SK-N-SH treated with all-trans-retinoic acid at 6 μM for 48 hours (cell line): ENCODE data around the gene FGFRL1.

Source experiments
- ATAC-seq: fragments of 200-7000 bp; cut with Tn5 transposase; 3 replicates; pipeline ENCODE4 v1.9.1; 2020; ENCODE audit warnings: mild to moderate bottlenecking, moderate library complexity
- ARNTL ChIP-seq: fragments of 450-650 bp; formaldehyde crosslinking; IDR thresholded peaks from 2 replicates; pipeline ENCODE4 v1.5.0; 2020; ENCODE audit warnings: low read depth, mild to moderate bottlenecking, moderate library complexity, borderline replicate concordance
- CSDC2 ChIP-seq: fragments of 250-450 bp; sonication (Bioruptor Pico); IDR thresholded peaks from 2 replicates; pipeline ENCODE4 v1.5.0; 2020; ENCODE audit warnings: mild to moderate bottlenecking, moderate library complexity
- ESRRG ChIP-seq: fragments of 250-450 bp; sonication (Bioruptor Pico); IDR thresholded peaks from 2 replicates; pipeline ENCODE4 v1.6.1; 2021; ENCODE audit warnings: mild to moderate bottlenecking
- GLIS3 ChIP-seq: fragments of 250-450 bp; sonication (Bioruptor Pico); IDR thresholded peaks from 2 replicates; pipeline ENCODE4 v1.5.0; 2020; ENCODE audit warnings: mild to moderate bottlenecking, moderate library complexity
- OSR1 ChIP-seq: fragments of 250-450 bp; sonication (Bioruptor Pico); IDR thresholded peaks from 2 replicates; pipeline ENCODE4 v1.8.0; 2022; ENCODE audit warnings: moderate library complexity, mild to moderate bottlenecking, inconsistent platforms
- PPARA ChIP-seq: fragments of 250-450 bp; sonication (Bioruptor Pico); IDR thresholded peaks from 2 replicates; pipeline ENCODE4 v1.5.0; 2020; ENCODE audit warnings: mild to moderate bottlenecking, borderline replicate concordance
- RARB ChIP-seq: fragments of 250-450 bp; sonication (Bioruptor Pico); IDR thresholded peaks from 2 replicates; pipeline ENCODE4 v1.8.0; 2021; ENCODE audit warnings: mild to moderate bottlenecking, moderate library complexity
- SNAI2 ChIP-seq: fragments of 250-450 bp; sonication (Bioruptor Pico); IDR thresholded peaks from 2 replicates; pipeline ENCODE4 v1.5.0; 2020; ENCODE audit warnings: mild to moderate bottlenecking, moderate library complexity
- TCF4 ChIP-seq: fragments of 250-450 bp; sonication (Bioruptor Pico); IDR thresholded peaks from 2 replicates; pipeline ENCODE4 v1.8.0; 2021; ENCODE audit warnings: mild to moderate bottlenecking, moderate library complexity, borderline replicate concordance
- ZC3H10 ChIP-seq: fragments of 250-450 bp; sonication (Bioruptor Pico); IDR thresholded peaks from 2 replicates; pipeline ENCODE4 v1.5.1; 2021; ENCODE audit warnings: mild to moderate bottlenecking, moderate library complexity
- ZFP3 ChIP-seq: fragments of 250-450 bp; sonication (Bioruptor Pico); IDR thresholded peaks from 2 replicates; pipeline ENCODE4 v1.5.0; 2020; ENCODE audit warnings: mild to moderate bottlenecking, moderate library complexity
- ZFP30 ChIP-seq: fragments of 450-650 bp; formaldehyde crosslinking; IDR thresholded peaks from 2 replicates; pipeline ENCODE4 v1.5.0; 2022; ENCODE audit warnings: mild to moderate bottlenecking, moderate library complexity
- ZNF565 ChIP-seq: fragments of 450-650 bp; formaldehyde crosslinking; conservative IDR thresholded peaks from 2 replicates; pipeline ENCODE4 v1.5.0; 2020; ENCODE audit warnings: low read depth, mild to moderate bottlenecking, moderate library complexity
- ZNF70 ChIP-seq: fragments of 450-650 bp; formaldehyde crosslinking; IDR thresholded peaks from 2 replicates; pipeline ENCODE4 v1.5.0; 2020; ENCODE audit warnings: mild to moderate bottlenecking, moderate library complexity
- ZNF8 ChIP-seq: fragments of 450-650 bp; formaldehyde crosslinking; IDR thresholded peaks from 2 replicates; pipeline ENCODE4 v1.5.0; 2020; ENCODE audit warnings: mild to moderate bottlenecking, moderate library complexity
- TF ChIP-seq, protein P1 (sequence below): fragments of 250-450 bp; sonication (Bioruptor Pico); IDR thresholded peaks from 2 replicates; pipeline ENCODE4 v1.5.1; 2021; ENCODE audit warnings: mild to moderate bottlenecking, moderate library complexity
- TF ChIP-seq, protein P2 (sequence below): fragments of 250-450 bp; sonication (Bioruptor Pico); IDR thresholded peaks from 2 replicates; pipeline ENCODE4 v1.5.0; 2020; ENCODE audit warnings: mild to moderate bottlenecking, moderate library complexity
- TF ChIP-seq, protein P3 (sequence below): fragments of 250-450 bp; sonication (Bioruptor Pico); IDR thresholded peaks from 2 replicates; pipeline ENCODE4 v1.5.1; 2020; ENCODE audit warnings: low read depth, mild to moderate bottlenecking, moderate library complexity
- TF ChIP-seq, protein P4 (sequence below): fragments of 250-450 bp; sonication (Bioruptor Pico); IDR thresholded peaks from 2 replicates; pipeline ENCODE4 v1.8.0; 2021; ENCODE audit warnings: low read depth, mild to moderate bottlenecking, moderate library complexity, borderline replicate concordance

The FGFRL1 gene

DNA sequence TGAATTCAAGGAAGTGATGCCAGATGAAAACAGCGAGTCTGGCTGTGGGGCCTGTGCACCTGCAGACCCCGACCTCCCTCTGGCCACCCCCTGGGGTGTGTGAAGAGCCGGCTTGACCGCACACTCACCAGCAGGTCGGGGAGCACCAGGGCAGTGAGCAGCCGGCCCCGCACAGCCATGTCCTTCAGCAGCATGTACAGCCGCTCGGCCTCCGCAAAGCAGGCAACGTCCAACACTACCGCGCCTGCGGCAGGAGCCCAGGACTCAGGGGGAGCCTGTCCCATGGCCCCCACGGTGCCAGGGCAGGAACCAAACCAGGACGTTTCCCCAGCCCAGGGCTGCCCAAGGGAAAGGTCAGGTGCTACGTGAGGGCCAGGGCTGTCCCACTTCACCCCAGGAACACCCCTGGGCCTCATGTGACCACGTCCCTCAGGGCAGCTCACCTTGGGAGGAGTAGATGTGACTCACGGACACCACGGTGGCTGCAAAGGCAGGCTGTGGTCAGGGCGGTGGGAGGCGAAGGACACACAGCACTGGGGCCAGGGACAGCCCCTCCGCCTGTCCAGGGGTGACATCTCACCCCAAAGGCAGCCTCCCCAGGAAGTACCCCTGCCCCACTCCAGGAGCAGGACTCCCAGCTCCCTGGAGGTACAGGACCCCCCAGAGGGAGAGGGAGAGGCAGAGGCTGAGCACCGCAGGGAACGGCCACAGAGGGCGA lies 46.2 kb upstream of the FGFRL1 start:
- ATAC-seq = no peak
- TF ChIP-seq, protein P1, sequence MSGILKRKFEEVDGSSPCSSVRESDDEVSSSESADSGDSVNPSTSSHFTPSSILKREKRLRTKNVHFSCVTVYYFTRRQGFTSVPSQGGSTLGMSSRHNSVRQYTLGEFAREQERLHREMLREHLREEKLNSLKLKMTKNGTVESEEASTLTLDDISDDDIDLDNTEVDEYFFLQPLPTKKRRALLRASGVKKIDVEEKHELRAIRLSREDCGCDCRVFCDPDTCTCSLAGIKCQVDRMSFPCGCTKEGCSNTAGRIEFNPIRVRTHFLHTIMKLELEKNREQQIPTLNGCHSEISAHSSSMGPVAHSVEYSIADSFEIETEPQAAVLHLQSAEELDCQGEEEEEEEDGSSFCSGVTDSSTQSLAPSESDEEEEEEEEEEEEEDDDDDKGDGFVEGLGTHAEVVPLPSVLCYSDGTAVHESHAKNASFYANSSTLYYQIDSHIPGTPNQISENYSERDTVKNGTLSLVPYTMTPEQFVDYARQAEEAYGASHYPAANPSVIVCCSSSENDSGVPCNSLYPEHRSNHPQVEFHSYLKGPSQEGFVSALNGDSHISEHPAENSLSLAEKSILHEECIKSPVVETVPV (CRISPR knock-in tag) = no peak
- TF ChIP-seq ZFP30 (CRISPR knock-in tag) (no peak), OSR1 (CRISPR knock-in tag) (no peak), PPARA (CRISPR knock-in tag) (no peak), ESRRG (CRISPR knock-in tag) (no peak), RARB (CRISPR knock-in tag) (no peak), TCF4 (no peak), SNAI2 (CRISPR knock-in tag) (no peak), ZNF8 (CRISPR knock-in tag) (no peak)
- TF ChIP-seq, protein P2, sequence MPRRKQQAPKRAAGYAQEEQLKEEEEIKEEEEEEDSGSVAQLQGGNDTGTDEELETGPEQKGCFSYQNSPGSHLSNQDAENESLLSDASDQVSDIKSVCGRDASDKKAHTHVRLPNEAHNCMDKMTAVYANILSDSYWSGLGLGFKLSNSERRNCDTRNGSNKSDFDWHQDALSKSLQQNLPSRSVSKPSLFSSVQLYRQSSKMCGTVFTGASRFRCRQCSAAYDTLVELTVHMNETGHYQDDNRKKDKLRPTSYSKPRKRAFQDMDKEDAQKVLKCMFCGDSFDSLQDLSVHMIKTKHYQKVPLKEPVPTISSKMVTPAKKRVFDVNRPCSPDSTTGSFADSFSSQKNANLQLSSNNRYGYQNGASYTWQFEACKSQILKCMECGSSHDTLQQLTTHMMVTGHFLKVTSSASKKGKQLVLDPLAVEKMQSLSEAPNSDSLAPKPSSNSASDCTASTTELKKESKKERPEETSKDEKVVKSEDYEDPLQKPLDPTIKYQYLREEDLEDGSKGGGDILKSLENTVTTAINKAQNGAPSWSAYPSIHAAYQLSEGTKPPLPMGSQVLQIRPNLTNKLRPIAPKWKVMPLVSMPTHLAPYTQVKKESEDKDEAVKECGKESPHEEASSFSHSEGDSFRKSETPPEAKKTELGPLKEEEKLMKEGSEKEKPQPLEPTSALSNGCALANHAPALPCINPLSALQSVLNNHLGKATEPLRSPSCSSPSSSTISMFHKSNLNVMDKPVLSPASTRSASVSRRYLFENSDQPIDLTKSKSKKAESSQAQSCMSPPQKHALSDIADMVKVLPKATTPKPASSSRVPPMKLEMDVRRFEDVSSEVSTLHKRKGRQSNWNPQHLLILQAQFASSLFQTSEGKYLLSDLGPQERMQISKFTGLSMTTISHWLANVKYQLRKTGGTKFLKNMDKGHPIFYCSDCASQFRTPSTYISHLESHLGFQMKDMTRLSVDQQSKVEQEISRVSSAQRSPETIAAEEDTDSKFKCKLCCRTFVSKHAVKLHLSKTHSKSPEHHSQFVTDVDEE (CRISPR knock-in tag) = no peak
- TF ChIP-seq, protein P3, sequence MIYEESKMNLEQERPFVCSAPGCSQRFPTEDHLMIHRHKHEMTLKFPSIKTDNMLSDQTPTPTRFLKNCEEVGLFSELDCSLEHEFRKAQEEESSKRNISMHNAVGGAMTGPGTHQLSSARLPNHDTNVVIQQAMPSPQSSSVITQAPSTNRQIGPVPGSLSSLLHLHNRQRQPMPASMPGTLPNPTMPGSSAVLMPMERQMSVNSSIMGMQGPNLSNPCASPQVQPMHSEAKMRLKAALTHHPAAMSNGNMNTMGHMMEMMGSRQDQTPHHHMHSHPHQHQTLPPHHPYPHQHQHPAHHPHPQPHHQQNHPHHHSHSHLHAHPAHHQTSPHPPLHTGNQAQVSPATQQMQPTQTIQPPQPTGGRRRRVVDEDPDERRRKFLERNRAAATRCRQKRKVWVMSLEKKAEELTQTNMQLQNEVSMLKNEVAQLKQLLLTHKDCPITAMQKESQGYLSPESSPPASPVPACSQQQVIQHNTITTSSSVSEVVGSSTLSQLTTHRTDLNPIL = no peak
- TF ChIP-seq, protein P4, sequence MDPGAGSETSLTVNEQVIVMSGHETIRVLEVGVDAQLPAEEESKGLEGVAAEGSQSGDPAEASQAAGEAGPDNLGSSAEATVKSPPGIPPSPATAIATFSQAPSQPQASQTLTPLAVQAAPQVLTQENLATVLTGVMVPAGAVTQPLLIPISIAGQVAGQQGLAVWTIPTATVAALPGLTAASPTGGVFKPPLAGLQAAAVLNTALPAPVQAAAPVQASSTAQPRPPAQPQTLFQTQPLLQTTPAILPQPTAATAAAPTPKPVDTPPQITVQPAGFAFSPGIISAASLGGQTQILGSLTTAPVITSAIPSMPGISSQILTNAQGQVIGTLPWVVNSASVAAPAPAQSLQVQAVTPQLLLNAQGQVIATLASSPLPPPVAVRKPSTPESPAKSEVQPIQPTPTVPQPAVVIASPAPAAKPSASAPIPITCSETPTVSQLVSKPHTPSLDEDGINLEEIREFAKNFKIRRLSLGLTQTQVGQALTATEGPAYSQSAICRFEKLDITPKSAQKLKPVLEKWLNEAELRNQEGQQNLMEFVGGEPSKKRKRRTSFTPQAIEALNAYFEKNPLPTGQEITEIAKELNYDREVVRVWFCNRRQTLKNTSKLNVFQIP (CRISPR knock-in tag) = no peak

DNA sequence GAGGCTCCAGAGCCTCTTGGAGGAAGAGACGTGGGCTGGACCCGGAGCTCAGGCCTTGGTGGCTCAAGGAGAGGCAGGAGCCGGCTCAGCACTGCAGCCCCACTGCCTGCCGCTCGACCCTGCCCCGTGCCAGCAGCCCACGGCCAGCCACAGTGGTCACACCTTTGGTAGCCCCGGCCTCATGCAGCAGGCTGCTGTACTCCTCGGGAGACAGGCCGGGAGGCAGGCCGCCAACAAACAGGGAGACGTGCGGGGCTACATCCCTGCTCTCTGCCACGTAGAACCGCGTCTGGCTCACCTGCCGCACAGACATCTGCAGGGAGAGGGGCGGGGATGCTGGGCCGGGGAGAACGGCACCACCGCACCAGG lies 45.7 kb upstream of the FGFRL1 start:
- ATAC-seq = no peak
- TF ChIP-seq ZNF565 (CRISPR knock-in tag) (no peak), ZNF70 (CRISPR knock-in tag) (no peak), ZC3H10 (no peak), OSR1 (CRISPR knock-in tag) (no peak), CSDC2 (CRISPR knock-in tag) (no peak), ZFP30 (CRISPR knock-in tag) (no peak), PPARA (CRISPR knock-in tag) (no peak), GLIS3 (no peak), ZNF8 (CRISPR knock-in tag) (no peak), SNAI2 (CRISPR knock-in tag) (no peak), ESRRG (CRISPR knock-in tag) (no peak), RARB (CRISPR knock-in tag) (no peak), ARNTL (CRISPR knock-in tag) (no peak)
- TF ChIP-seq, protein P1 (CRISPR knock-in tag) = no peak
- TF ChIP-seq, all 23 proteins: peak for 0

DNA sequence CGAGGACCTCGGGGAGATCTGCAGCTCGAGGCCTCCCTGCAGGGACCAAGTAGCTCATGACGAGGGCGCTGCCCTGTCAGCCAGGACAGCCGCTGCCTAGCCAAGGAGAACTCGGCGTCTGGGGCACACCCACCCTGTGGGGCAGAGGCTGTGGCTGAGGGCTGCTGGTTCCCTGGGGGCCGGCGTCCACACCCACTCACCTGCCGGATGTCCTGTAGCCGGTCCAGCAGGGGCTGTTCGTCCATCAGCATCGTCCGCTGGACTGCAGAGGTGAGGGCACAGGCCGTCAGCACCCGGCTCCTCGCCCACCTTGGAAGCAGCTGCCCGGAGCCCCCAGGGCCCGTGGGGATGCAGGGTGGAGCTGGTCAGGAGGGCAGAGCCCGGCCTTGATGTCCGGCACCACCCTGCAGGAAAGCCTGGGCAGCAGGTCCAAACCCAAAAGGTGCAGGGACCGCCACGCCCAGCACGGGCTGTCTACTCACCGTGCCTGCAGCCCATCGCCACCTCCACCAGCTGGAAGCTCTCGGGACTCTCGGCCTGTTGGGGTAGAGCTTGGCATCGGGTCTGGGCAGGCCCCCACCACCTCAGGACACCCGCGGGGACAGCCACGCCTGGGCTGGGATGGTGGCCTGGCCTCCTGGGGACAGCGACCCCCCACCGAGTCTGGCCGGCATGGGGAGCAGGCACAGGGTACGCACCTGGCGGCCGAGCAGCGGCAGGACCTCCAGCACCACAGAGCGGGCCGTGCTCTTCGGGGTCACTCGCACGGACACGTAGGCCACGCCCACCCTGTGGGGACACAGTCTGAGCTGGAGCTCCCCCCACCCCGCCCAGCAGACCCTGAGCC lies 44.9 kb upstream of the FGFRL1 start:
- no peak for ATAC-seq
- no peak for TF ChIP-seq SNAI2 (CRISPR knock-in tag)
- no peak for TF ChIP-seq ZC3H10
- TF ChIP-seq, protein P2 (CRISPR knock-in tag) = no peak
- TF ChIP-seq, protein P3 = no peak
- no peak for TF ChIP-seq TCF4
- TF ChIP-seq ZNF70 (CRISPR knock-in tag) = no peak
- TF ChIP-seq, protein P4 (CRISPR knock-in tag) = no peak
- no peak for TF ChIP-seq RARB (CRISPR knock-in tag)
- TF ChIP-seq ZFP3 = no peak
- TF ChIP-seq ESRRG (CRISPR knock-in tag) = no peak
- TF ChIP-seq PPARA (CRISPR knock-in tag) = no peak
